GM19023 (cell line): ENCODE data around the gene VWC2.

ENCODE experiments used
- ATAC-seq: cut with Tn5 transposase; IDR thresholded peaks from one replicate; pipeline ENCODE4 v1.9.1; 2021; ENCODE audit warnings: mild to moderate bottlenecking, moderate library complexity; ENCODE audit not compliant: unreplicated experiment

Gene VWC2

DNA sequence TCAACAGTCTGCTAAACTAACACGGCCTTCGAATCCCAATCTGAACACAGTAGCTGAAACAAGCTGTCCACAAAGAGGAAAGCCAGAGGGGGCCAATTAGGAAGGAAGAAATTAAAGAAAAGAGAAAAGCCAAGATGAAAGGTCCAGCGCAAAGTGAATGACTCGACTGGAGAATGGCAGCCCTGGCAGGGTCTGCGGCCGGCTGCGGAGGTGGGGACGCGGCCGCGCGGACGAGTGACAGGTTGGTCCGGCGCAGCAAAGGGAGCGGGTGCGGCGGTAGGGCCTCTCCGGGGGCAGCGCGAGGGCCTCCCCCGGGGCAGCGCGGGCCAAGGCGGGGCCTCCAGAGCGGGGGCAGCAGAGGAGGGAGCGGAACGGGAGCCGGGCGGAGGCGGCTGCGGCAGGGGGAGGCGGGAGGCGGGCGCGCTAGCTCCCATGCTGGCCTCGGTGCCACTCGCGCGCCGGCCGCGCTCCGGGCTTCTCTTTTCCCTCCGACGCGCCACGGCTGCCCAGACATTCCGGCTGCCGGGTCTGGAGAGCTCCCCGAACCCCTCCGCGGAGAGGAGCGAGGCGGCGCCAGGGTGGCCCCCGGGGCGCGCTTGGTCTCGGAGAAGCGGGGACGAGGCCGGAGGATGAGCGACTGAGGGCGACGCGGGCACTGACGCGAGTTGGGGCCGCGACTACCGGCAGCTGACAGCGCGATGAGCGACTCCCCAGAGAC lies at the start of gene VWC2:
Gene VWC2 (plus strand): TSS at position 421 of the 718 bp plus-strand sequence. CDS start 1,798 bp downstream, outside the sequence.
- ATAC-seq: no peak

DNA sequence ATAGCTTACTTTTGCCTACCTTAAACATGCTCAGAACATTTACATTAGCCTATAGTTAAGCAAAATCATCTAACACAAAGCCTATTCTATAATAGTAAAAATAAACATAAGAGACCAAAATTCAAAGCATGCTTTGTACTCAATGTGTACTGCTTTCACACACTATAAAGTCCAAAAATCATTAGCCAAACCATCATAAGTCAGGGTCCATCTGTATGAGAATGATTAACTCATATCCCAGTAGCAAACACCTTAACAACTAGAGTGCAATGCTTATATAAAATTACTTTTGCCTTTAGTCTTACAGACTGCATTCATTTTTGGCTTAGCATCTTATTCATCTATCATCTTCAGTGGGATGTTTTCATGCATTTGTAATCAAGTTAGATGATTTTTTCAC lies 49.4 kb upstream of the VWC2 start:
- ATAC-seq: no peak

DNA sequence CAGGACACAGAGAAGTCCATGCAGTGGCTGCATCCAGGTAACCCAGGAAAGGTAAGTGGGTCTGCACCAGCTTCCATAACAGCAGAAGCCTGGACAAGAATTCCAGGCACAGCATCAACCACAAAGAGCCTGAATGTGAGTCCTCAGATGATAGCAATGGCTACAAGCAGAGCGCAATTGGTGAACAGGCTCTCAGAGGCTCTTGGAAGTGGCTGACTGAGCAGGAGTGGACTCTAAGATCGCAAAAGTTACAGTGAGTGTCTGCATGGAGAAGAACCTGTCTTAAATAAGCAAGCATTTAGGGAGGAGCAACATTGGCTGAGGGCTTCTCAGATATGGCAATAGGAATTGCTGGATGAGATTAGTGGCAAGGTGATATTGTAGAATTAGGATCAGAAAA lies 41.6 kb upstream of the VWC2 start:
- ATAC-seq: no peak

DNA sequence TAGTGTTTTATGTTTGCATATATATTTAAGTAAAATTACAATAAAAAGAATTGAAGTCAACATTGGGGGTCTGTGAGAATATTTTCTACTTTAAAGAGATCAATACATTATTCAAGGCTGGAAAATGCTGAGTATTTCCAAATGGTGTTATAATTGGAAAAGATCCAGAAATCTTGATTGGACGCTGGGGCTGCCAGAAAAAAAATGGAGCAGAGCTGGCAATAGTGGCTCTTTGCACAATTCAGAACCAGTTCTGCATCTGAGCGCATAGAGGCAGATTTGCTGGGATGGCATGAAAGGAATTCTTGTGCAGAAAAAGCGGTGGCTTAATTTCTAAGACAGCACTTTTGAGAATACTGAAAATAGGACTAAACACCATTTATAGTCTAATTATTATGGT lies 10.8 kb upstream of the VWC2 start:
- no peak for ATAC-seq

GRCh38 chr7:49763791-49764190 lies 9.6 kb upstream of the VWC2 start:
- no peak for ATAC-seq

DNA sequence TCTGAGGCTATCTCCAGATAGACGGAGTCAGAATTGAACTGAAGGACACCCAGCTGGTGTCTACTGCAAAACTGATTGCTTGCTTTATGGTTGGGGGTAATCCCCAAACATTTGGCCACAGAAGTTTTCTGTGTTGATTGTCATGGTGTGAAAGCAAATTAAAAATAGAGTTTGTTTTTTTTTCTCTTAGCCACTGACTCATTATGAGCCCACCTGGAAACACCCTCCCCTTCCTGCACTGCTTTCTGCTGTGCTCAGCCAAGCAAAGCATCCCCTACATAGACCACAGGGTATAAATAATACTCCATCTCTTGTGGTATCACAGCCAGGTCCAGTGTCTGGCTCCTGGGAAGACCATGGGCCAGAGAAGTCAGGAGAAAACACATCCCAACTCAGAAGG lies 6.5 kb upstream of the VWC2 start:
- ATAC-seq: peak; percentile 83

GRCh38 chr7:49767719-49768118 lies 5.7 kb upstream of the VWC2 start:
- ATAC-seq: no peak

- ATAC-seq: no peak
These were observed 5.2 kb upstream of the VWC2 start for GRCh38 chr7:49768254-49768653.

- no peak for ATAC-seq
These were observed 4.6 kb upstream of the VWC2 start for GRCh38 chr7:49768835-49769234.

DNA sequence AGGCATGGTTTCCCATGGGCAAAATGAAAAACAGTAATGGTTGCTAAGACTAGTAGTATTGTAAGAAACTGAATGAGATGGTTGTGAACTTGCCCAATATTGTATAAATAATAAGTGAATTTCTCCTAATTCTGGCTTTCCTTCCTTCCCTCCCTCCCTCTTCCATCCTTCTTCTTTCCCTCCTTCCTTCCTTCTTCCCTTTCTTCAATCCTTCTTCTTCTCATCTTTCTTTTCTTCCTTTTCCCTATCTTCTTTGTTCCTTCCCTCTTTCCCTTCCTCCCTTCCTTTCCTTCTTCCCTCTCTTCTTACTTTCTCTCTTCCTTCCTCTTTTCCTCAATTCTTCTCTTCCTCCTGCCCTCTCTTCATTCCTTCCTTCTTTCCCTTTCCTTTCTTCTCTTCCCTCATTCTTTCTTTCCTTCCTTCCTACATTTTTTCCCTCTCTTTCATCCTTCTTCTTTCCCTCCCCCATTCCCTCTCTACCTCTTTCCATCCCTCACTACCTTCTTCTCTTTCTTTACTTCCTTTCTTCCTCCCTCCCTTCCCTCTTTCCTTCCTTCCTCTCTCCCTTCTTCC lies 4.1 kb upstream of the VWC2 start:
- no peak for ATAC-seq

DNA sequence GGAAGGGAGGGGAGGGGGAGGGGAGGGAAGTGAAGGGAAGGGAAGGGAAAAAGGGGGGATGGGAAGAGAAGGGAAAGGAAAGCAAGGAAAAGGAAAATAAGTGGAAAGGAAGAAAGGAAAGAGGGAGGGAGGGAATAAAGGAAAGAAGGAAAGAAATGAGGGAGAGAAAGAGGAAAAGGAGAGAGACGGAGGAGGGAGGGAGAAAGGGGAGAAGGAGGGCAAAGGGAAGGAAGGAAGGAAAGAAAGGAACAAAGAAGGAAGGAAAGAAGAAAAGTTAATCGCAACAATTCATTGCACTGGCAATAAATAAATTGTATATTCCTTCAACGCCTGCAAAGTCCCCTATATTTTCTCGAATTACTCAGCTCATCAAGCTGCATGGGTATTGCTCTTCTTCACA lies 2.6 kb upstream of the VWC2 start:
- no peak for ATAC-seq

GRCh38 chr7:49771427-49772176 lies 1.8 kb upstream of the VWC2 start:
- ATAC-seq: peak; percentile 26

DNA sequence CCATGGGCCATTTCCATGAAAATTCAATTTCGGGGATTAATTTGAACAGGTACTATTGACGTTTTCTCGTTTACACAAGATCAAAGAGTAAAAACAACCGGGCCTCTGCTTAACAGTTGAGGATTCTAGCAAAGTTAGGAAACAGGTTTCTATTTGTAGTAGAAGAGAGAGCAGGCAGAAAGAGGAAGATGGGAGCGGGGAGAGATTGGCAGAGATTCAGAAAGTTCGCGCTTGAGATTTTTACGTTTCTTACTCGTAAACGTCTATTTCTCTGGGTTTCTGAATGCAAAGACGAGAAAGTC lies 571 bp upstream of the VWC2 start:
- ATAC-seq: no peak

GRCh38 chr7:49773936-49774458 lies 559 bp downstream of the VWC2 start:
- ATAC-seq: no peak

GRCh38 chr7:49774459-49775064 lies 1.1 kb downstream of the VWC2 start:
- ATAC-seq: no peak

DNA sequence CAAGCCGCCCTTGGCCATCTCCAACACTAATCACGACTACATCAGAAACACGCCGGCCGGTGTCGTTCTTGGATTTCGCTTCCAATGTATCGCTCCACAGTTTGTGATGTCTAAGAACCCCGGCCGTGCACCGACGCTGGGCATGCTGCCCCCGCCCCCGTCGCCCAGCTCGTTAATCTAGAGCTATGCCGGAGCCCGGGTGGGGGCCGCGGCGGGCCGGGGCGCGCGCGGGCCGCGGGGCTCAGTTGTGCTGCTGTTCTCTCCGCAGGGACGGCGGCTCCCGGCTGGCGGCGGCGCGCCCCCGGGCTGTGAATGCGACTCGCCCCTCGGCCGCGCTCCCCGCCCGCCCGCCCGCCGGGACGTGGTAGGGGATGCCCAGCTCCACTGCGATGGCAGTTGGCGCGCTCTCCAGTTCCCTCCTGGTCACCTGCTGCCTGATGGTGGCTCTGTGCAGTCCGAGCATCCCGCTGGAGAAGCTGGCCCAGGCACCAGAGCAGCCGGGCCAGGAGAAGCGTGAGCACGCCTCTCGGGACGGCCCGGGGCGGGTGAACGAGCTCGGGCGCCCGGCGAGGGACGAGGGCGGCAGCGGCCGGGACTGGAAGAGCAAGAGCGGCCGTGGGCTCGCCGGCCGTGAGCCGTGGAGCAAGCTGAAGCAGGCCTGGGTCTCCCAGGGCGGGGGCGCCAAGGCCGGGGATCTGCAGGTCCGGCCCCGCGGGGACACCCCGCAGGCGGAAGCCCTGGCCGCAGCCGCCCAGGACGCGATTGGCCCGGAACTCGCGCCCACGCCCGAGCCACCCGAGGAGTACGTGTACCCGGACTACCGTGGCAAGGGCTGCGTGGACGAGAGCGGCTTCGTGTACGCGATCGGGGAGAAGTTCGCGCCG lies 1.9 kb downstream of the VWC2 start:
- ATAC-seq: no peak

GRCh38 chr7:49775949-49776443 lies 2.6 kb downstream of the VWC2 start:
- ATAC-seq: no peak

DNA sequence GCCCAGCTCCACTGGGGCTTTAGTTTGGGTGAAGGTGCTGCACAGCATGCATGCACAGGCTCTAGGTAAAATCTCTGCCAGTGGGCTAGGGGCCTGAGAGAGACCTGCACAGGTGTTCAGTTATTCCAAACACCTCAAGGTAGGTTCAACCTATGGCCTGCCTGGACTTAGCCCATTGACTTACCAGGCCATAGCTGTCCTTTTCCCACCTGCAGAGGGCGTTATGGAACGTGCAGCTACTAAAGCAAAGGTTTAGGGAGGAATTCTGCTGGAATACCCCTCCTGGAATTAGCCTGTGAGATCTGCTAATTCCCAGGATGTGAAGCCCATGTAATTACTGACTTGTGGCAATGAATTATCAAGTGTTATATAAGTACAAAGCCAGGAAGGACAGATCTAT lies 3.6 kb downstream of the VWC2 start:
- ATAC-seq: no peak

DNA sequence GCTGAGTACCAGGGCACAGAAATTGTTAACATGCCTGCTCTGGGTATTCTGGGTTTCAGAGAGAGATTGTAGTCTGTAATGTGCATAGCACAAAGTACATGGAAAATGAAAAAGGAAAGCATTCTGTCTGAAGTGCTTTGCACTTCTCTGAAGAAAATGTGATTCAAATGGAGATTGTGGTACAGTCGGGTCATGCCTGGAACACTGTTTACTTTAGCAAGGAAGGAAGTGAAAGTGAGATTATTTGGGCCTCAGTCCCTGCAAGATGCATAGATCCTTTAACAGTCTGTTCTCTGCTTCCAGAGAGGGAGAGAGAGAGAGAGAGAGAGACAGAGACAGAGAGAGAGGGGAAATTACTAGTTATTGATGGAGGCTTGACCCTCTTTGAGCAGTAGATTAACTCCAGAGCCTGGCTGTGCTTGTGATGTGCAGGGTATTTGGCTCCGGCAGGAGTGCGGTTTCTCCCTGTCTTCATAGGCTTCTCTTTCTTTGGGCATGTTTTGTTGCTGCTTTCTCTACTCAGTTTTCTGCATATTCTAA lies 5.4 kb downstream of the VWC2 start:
- ATAC-seq: no peak

DNA sequence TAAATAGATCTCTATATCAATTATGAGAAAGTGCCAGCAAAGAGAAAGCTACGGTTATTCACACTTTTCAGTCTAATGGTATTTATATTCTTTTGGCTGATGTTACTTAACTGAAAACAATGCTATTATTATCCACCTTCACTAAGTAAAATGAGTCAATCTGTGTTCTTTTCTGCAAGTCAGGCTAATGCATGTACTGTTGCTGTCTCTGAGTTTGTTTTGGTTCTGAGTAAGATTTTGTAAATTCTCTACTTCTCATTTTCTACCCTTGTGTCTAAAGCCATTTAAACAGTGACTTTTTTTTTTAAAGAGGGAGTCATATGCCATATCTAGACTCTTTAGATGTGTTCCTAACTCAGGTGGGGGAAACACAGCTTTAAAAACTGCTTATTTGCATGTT lies 7.5 kb downstream of the VWC2 start:
- ATAC-seq: no peak
